Esophagus muscularis mucosa (tissue), 4 donors: ENCODE results near the gene CCDC87. TPM values are rescaled to one million over a fixed set of nuclear protein-coding genes. Genes with fewer than 3 reads are reported as not detected.
"Not testable (repeated sequence)": the region's sequence is repeated elsewhere in the genome, so short reads cannot be mapped to it uniquely, and the experiment has no call there.

Source experiments
- DNase-seq: peaks from one replicate; pipeline ENCODE4 v3.0.0-alpha.2; 2017; ENCODE audit errors: extremely low spot score
- H3K27ac ChIP-seq, 4 donors: fragments of 200-600 bp; sonication (generic); replicated peaks in 1 of 4; 1 replicate in 3 of 4; 2 replicates in 1 of 4; pipeline ENCODE4 v1.5.1; 2016 to 2019; ENCODE audit warnings: mild to moderate bottlenecking in 1 of 4
- H3K27me3 ChIP-seq, 4 donors: fragments of 200-600 bp; sonication (generic); one replicate each; pipeline versions ENCODE4 v1.5.1 to v1.6.0; 2016 to 2019
- H3K36me3 ChIP-seq, 4 donors: fragments of 200-600 bp; sonication (generic); one replicate each; pipeline ENCODE4 v1.5.1; 2016 to 2019
- H3K4me1 ChIP-seq, 4 donors: fragments of 200-600 bp; sonication (generic); one replicate each; pipeline ENCODE4 v1.5.1; 2016 to 2019
- H3K4me3 ChIP-seq, 4 donors: fragments of 200-600 bp; sonication (generic); 1 replicate in 2 of 4; 2 replicates in 2 of 4; pipeline ENCODE4 v1.5.1; 2016 to 2019; ENCODE audit warnings: mild to moderate bottlenecking in 4 of 4, moderate library complexity in 1 of 4
- H3K9me3 ChIP-seq, 4 donors: fragments of 200-600 bp; sonication (generic); 1 replicate in 3 of 4; 2 replicates in 1 of 4; pipeline ENCODE4 v1.5.1; 2016 to 2019
- CTCF ChIP-seq, 3 experiments: fragments of 200-600 bp in 2 of 3; fragments of 450-650 bp in 1 of 3; sonication (generic) in 2 of 3; IDR thresholded peaks; one replicate each; pipeline ENCODE4 v1.5.1; 2017 to 2019; ENCODE audit warnings: antibody characterized with exemption in 3 of 3, mild to moderate bottlenecking in 2 of 3, moderate library complexity in 1 of 3
- EP300 ChIP-seq: sonication (generic); formaldehyde crosslinking; IDR thresholded peaks from one replicate; pipeline ENCODE4 v1.6.1; 2017; ENCODE audit warnings: antibody characterized with exemption
- POLR2A ChIP-seq: fragments of 450-650 bp; IDR thresholded peaks from one replicate; pipeline ENCODE4 v1.6.1; 2017; ENCODE audit warnings: antibody characterized with exemption, moderate library complexity, mild to moderate bottlenecking, low read depth
- POLR2AphosphoS5 ChIP-seq, 2 donors: sonication (generic); formaldehyde crosslinking; IDR thresholded peaks; one replicate each; pipeline ENCODE4 v1.6.1; 2017; ENCODE audit warnings: antibody characterized with exemption in 2 of 2
- WGBS: methylation state at CpG from one replicate; pipeline ENCODE4 v1.1.5; 2018; 5-methylcytosine and 5-hydroxymethylcytosine counted together
- intact Hi-C: fragments of 100-400 bp; cut with DNase I; formaldehyde crosslinking; loops from one replicate; pipeline ENCODE4 v1.15.1; 2023
- total RNA-seq, 4 donors: library from RNA; depleted of rRNA; stranded (reverse); fragments of >200 nt; gene quantifications; one replicate each; pipeline versions ENCODE4 v1.1.0 to v1.2.1, GENCODE V29; 2016

Gene CCDC87
- total RNA-seq, 4 donors from 2014 or later, result 0.17 to 0.83 (median 0.46) TPM

GRCh38 chr11:66609721-66610617 lies 17.1 kb upstream of the CCDC87 start:
- Histone ChIP-seq H3K36me3 (peaks cover 8 to 16% (median 14%) of the 10 kb centered on the region in 4 donors), H3K9me3 (no peaks in the 10 kb centered on the region), H3K27me3 (no peaks in the 10 kb centered on the region), H3K4me3 (no peak overlapping the region), H3K4me1 (peaks cover 16 to 26% (median 23%) of the 10 kb centered on the region in 4 donors), H3K27ac (no peak overlapping the region)
- no peak for TF ChIP-seq EP300
- TF ChIP-seq CTCF (IDR thresholded peaks at IDR 0.05), result no peak
- TF ChIP-seq POLR2A, result no peak
- TF ChIP-seq POLR2AphosphoS5 (IDR thresholded peaks at IDR 0.05), result no peak
- intact Hi-C loops, result no loop called here
- 81% methylated on average over 4 of the region's 4 CpGs for WGBS
- no peak for DNase-seq

- H3K27ac ChIP-seq, result peak overlapping the region; percentile 84 to 87 (median 86)
- no peaks in the 10 kb centered on the region for H3K9me3 ChIP-seq
- intact Hi-C loops, result no loop called here
- no peak for TF ChIP-seq POLR2A
- TF ChIP-seq POLR2AphosphoS5 (IDR thresholded peaks at IDR 0.05), result peak; percentile 61 to 66
- TF ChIP-seq CTCF (IDR thresholded peaks at IDR 0.05), result no peak
- DNase-seq, result peak; percentile 92
- WGBS, result 36% methylated on average over 7 of the region's 8 CpGs
- peaks cover 8 to 33% (median 27%) of the 10 kb centered on the region in 4 donors for H3K36me3 ChIP-seq
- H3K4me3 ChIP-seq, result no peak overlapping the region
- no peaks in the 10 kb centered on the region for H3K27me3 ChIP-seq
- H3K4me1 ChIP-seq, result peaks cover 20 to 32% (median 26%) of the 10 kb centered on the region in 4 donors
These were observed 14.4 kb upstream of the CCDC87 start for GRCh38 chr11:66607126-66607834.

- peaks cover 8 to 33% (median 27%) of the 10 kb centered on the region in 4 donors for H3K36me3 ChIP-seq
- H3K9me3 ChIP-seq, intact Hi-C loops, DNase-seq, H3K4me3 ChIP-seq, H3K27me3 ChIP-seq: not testable (repeated sequence)
- peak overlapping the region; percentile 84 to 87 (median 86) for H3K27ac ChIP-seq
- peaks cover 26 to 38% (median 33%) of the 10 kb centered on the region in 4 donors for H3K4me1 ChIP-seq
- 91% methylated on average over 3 of the region's 3 CpGs for WGBS
These were observed 13.7 kb upstream of the CCDC87 start for GRCh38 chr11:66606608-66607007.

GRCh38 chr11:66604155-66604554 lies 11.3 kb upstream of the CCDC87 start:
- intact Hi-C loops, result no loop called here
- Histone ChIP-seq H3K27me3 (no peaks in the 10 kb centered on the region), H3K4me1 (peaks cover 26 to 41% (median 36%) of the 10 kb centered on the region in 4 donors), H3K9me3 (no peaks in the 10 kb centered on the region), H3K4me3 (no peak overlapping the region), H3K27ac (no peak overlapping the region), H3K36me3 (peaks cover 16 to 54% (median 43%) of the 10 kb centered on the region in 4 donors)
- DNase-seq, result no peak
- no peak for TF ChIP-seq POLR2AphosphoS5 (IDR thresholded peaks at IDR 0.05)
- TF ChIP-seq POLR2A, result no peak
- TF ChIP-seq EP300, result no peak
- TF ChIP-seq CTCF (IDR thresholded peaks at IDR 0.05), result no peak
- 97% methylated on average over 5 of the region's 5 CpGs for WGBS

- no peak for DNase-seq
- intact Hi-C loops, result no loop called here
- Histone ChIP-seq H3K4me3 (no peak overlapping the region), H3K9me3 (no peaks in the 10 kb centered on the region), H3K4me1 (peaks cover 24 to 35% (median 30%) of the 10 kb centered on the region in 4 donors), H3K36me3 (peaks cover 16 to 57% (median 47%) of the 10 kb centered on the region in 4 donors), H3K27ac (peak overlapping the region in 1 of 4 donors; percentile 54), H3K27me3 (no peaks in the 10 kb centered on the region)
- TF ChIP-seq POLR2A, result no peak
- no peak for TF ChIP-seq EP300
- no peak for TF ChIP-seq CTCF (IDR thresholded peaks at IDR 0.05)
- TF ChIP-seq POLR2AphosphoS5 (IDR thresholded peaks at IDR 0.05), result no peak
- 82% methylated on average over 5 of the region's 6 CpGs for WGBS
These were observed 10.2 kb upstream of the CCDC87 start for GRCh38 chr11:66603072-66603471.
